H1 (cell line): ENCODE results near the gene METTL14. TPM values are rescaled to one million over a fixed set of nuclear protein-coding genes. Genes with fewer than 3 reads are reported as not detected.

Experiments used
- CTCF ChIA-PET: fragments of 300-600 bp; sonication (Branson Sonifier 250); formaldehyde crosslinking; loops from one replicate; lab custom pipeline; 2021; ENCODE audit not compliant: partially characterized antibody; lab: Charles Lee
- POLR2A ChIA-PET: fragments of 300-600 bp; sonication (Branson Sonifier 250); formaldehyde crosslinking; loops from one replicate; lab custom pipeline; 2021; ENCODE audit warnings: inconsistent platforms; ENCODE audit not compliant: partially characterized antibody; lab: Charles Lee
- DNase-seq, 2 experiments: peaks; one replicate each; pipeline versions ENCODE4 v3.0.0 to v3.0.0-alpha.2; 2010 to 2022; ENCODE audit warnings: low spot score in 2 of 2, low read depth in 1 of 2, mixed read lengths in 1 of 2
- FAIRE-seq: peaks from 2 replicates; lab custom pipeline; 2011; peaks lifted over from hg19 to GRCh38; lab: Jason Lieb, UNC
- H2AFZ ChIP-seq: 2 replicates; pipeline ENCODE4 v1.8.1; 2012; ENCODE audit warnings: low read length, inconsistent platforms
- H2AK5ac ChIP-seq: 2 replicates; pipeline ENCODE4 v1.6.1; 2013; ENCODE audit warnings: low read depth, low read length
- H2BK120ac ChIP-seq: replicated peaks from 2 replicates; pipeline ENCODE3; 2013; ENCODE audit warnings: low read depth, low read length, inconsistent platforms
- H2BK12ac ChIP-seq: 2 replicates; pipeline ENCODE4 v1.6.1; 2013; ENCODE audit warnings: low read depth, low read length
- H2BK15ac ChIP-seq: 2 replicates; pipeline ENCODE4 v1.6.1; 2013; ENCODE audit warnings: low read length
- H2BK20ac ChIP-seq: 2 replicates; pipeline ENCODE4 v1.6.1; 2013; ENCODE audit warnings: low read length
- H2BK5ac ChIP-seq: 2 replicates; pipeline ENCODE4 v1.6.1; 2013; ENCODE audit warnings: low read depth, low read length
- H3K14ac ChIP-seq: 2 replicates; pipeline ENCODE4 v1.6.1; 2013; ENCODE audit warnings: inconsistent platforms; ENCODE audit not compliant: insufficient read length
- H3K18ac ChIP-seq: 2 replicates; pipeline ENCODE4 v1.6.1; 2013; ENCODE audit warnings: low read length; ENCODE audit errors: extremely low read depth
- H3K23ac ChIP-seq: 2 replicates; pipeline ENCODE4 v1.6.1; 2013; ENCODE audit warnings: inconsistent platforms; ENCODE audit not compliant: insufficient read length
- H3K23me2 ChIP-seq: 2 replicates; pipeline ENCODE4 v1.6.1; 2013; ENCODE audit warnings: low read depth, low read length
- H3K27ac ChIP-seq: 2 replicates; pipeline ENCODE4 v1.6.1; 2011; ENCODE audit warnings: low read depth, low read length, inconsistent platforms
- H3K27me3 ChIP-seq, 4 experiments: replicated peaks in 1 of 4; 1 replicate in 1 of 4; 2 replicates in 3 of 4; pipeline versions ENCODE4 v1.6.1 to v1.8.1; 2011 to 2013; ENCODE audit warnings: low read length in 3 of 4, mild to moderate bottlenecking in 3 of 4, inconsistent platforms in 2 of 4, mixed read lengths in 2 of 4, moderate library complexity in 1 of 4; ENCODE audit not compliant: control insufficient read depth in 3 of 4, insufficient read depth in 3 of 4; ENCODE audit errors: extremely low read depth in 1 of 4
- H3K36me3 ChIP-seq, 4 experiments: 2 replicates each; pipeline versions ENCODE4 v1.6.1 to v1.8.1; 2011 to 2013; ENCODE audit warnings: mild to moderate bottlenecking in 4 of 4, low read length in 3 of 4, moderate library complexity in 2 of 4, control low read depth in 1 of 4, inconsistent platforms in 1 of 4; ENCODE audit not compliant: insufficient read depth in 4 of 4, control insufficient read depth in 2 of 4
- H3K4ac ChIP-seq: replicated peaks from 2 replicates; pipeline ENCODE3; 2013; ENCODE audit warnings: low read length, low read depth, mixed read lengths, inconsistent platforms; ENCODE audit not compliant: insufficient read length
- H3K4me1 ChIP-seq, 4 experiments: replicated peaks in 1 of 4; 1 replicate in 1 of 4; 2 replicates in 3 of 4; pipeline versions ENCODE4 v1.6.1 to v1.8.1; 2011 to 2013; ENCODE audit warnings: low read length in 3 of 4, inconsistent platforms in 2 of 4, mixed read lengths in 1 of 4; ENCODE audit not compliant: insufficient read depth in 4 of 4, control insufficient read depth in 3 of 4
- H3K4me2 ChIP-seq, 2 experiments: 2 replicates each; pipeline versions ENCODE4 v1.6.1 to v1.8.1; 2011 to 2013; ENCODE audit warnings: low read depth in 2 of 2, low read length in 2 of 2, control low read depth in 1 of 2, inconsistent platforms in 1 of 2, mild to moderate bottlenecking in 1 of 2; ENCODE audit not compliant: insufficient read depth in 1 of 2
- H3K4me3 ChIP-seq, 4 experiments: fragments of 200-600, 300-600 bp in 1 of 4; sonication (generic), shearing (Covaris generic), sonication (Bioruptor Twin) in 1 of 4; 2 replicates each; pipeline versions ENCODE4 v1.5.1 to v1.8.1; 2011 to 2016; ENCODE audit warnings: low read length in 4 of 4, low read depth in 3 of 4, control low read depth in 2 of 4, inconsistent platforms in 2 of 4, mild to moderate bottlenecking in 2 of 4, mixed read lengths in 1 of 4, moderate library complexity in 1 of 4; ENCODE audit not compliant: insufficient read depth in 2 of 4; ENCODE audit errors: extremely low read depth in 1 of 4
- H3K56ac ChIP-seq: replicated peaks from 2 replicates; pipeline ENCODE3; 2013; ENCODE audit warnings: low read depth, mild to moderate bottlenecking, mixed read lengths, low read length, inconsistent platforms; ENCODE audit not compliant: insufficient read length
- H3K79me1 ChIP-seq: 2 replicates; pipeline ENCODE4 v1.6.1; 2013; ENCODE audit warnings: low read depth, low read length, control low read depth
- H3K79me2 ChIP-seq, 2 experiments: 2 replicates each; pipeline versions ENCODE4 v1.6.1 to v1.8.1; 2012 to 2013; ENCODE audit warnings: low read length in 2 of 2, mild to moderate bottlenecking in 2 of 2, inconsistent platforms in 1 of 2; ENCODE audit not compliant: insufficient read depth in 2 of 2, control insufficient read depth in 1 of 2
- H3K9ac ChIP-seq, 4 experiments: replicated peaks in 1 of 4; 1 replicate in 1 of 4; 2 replicates in 3 of 4; pipeline versions ENCODE4 v1.6.1 to v1.8.1; 2011 to 2013; ENCODE audit warnings: low read depth in 3 of 4, low read length in 3 of 4, control low read depth in 2 of 4, mild to moderate bottlenecking in 2 of 4, moderate library complexity in 2 of 4, inconsistent platforms in 1 of 4; ENCODE audit errors: extremely low read depth in 1 of 4
- H3K9me3 ChIP-seq, 2 experiments: 2 replicates each; pipeline versions ENCODE4 v1.6.1 to v1.8.1; 2012 to 2013; ENCODE audit warnings: mild to moderate bottlenecking in 2 of 2, moderate library complexity in 2 of 2, control low read depth in 1 of 2, inconsistent platforms in 1 of 2, low read depth in 1 of 2, low read length in 1 of 2, mixed read lengths in 1 of 2; ENCODE audit not compliant: insufficient read depth in 2 of 2
- H4K20me1 ChIP-seq, 2 experiments: replicated peaks in 1 of 2; 2 replicates each; pipeline versions ENCODE3 to v1.8.1; 2011 to 2013; ENCODE audit warnings: inconsistent platforms in 2 of 2, low read length in 2 of 2, mild to moderate bottlenecking in 1 of 2; ENCODE audit not compliant: insufficient read depth in 2 of 2, control insufficient read depth in 1 of 2
- H4K5ac ChIP-seq: 2 replicates; pipeline ENCODE4 v1.6.1; 2013; ENCODE audit warnings: low read length, low read depth, mixed read lengths, inconsistent platforms; ENCODE audit not compliant: insufficient read length
- H4K8ac ChIP-seq: 2 replicates; pipeline ENCODE4 v1.8.0; 2013; ENCODE audit warnings: mild to moderate bottlenecking, moderate library complexity, low read length, inconsistent platforms; ENCODE audit not compliant: insufficient read depth; ENCODE audit errors: extremely low read depth
- H4K91ac ChIP-seq: replicated peaks from 2 replicates; pipeline ENCODE3; 2013; ENCODE audit warnings: low read length, mixed read lengths, inconsistent platforms; ENCODE audit not compliant: insufficient read length
- CBX8 ChIP-seq: fragments of 300-800, 300-1000 bp; sonication (generic); IDR thresholded peaks from 2 replicates; pipeline ENCODE4 v1.7.1; 2016; ENCODE audit warnings: low read depth, low read length, borderline replicate concordance
- EZH2 ChIP-seq: fragments of 200-600 bp; sonication (generic); IDR thresholded peaks from 2 replicates; pipeline ENCODE4 v1.7.1; 2012; ENCODE audit warnings: low read depth, mild to moderate bottlenecking, moderate library complexity, low read length, inconsistent platforms; ENCODE audit not compliant: severe bottlenecking
- FOSL1 ChIP-seq: IDR thresholded peaks from 2 replicates; pipeline ENCODE4 v1.6.1; 2011; ENCODE audit warnings: mild to moderate bottlenecking, low read depth, low read length, moderate library complexity; ENCODE audit not compliant: insufficient read depth
- GABPA ChIP-seq: IDR thresholded peaks from 2 replicates; pipeline ENCODE4 v1.6.1; 2011; ENCODE audit warnings: mild to moderate bottlenecking, low read length, moderate library complexity, borderline replicate concordance; ENCODE audit not compliant: insufficient read depth
- NANOG ChIP-seq: IDR thresholded peaks from 2 replicates; pipeline ENCODE4 v1.6.1; 2011; ENCODE audit warnings: low read length, low read depth, mild to moderate bottlenecking, inconsistent platforms; ENCODE audit not compliant: insufficient read depth, poor library complexity, severe bottlenecking
- POU5F1 ChIP-seq: IDR thresholded peaks from 2 replicates; pipeline ENCODE4 v1.6.1; 2011; ENCODE audit warnings: low read depth, mild to moderate bottlenecking, low read length, moderate library complexity
- RFX5 ChIP-seq: IDR thresholded peaks from 2 replicates; pipeline ENCODE4 v1.6.1; 2011; ENCODE audit warnings: low read depth, low read length, improper control_type of control experiment, borderline replicate concordance
- SP2 ChIP-seq: IDR thresholded peaks from 2 replicates; pipeline ENCODE4 v1.6.1; 2012; ENCODE audit warnings: mild to moderate bottlenecking, low read length, inconsistent platforms
- ZNF274 ChIP-seq: IDR thresholded peaks from 2 replicates; pipeline ENCODE4 v1.7.0; 2012; ENCODE audit warnings: low read length, borderline replicate concordance; ENCODE audit errors: extremely low read depth
- WGBS, 2 experiments: shearing (Covaris generic) in 1 of 2; methylation state at CpG; one replicate each; pipeline versions ENCODE4 v1.1.6 to v1.1.7; 2013 to 2015; ENCODE audit warnings: low lambda C conversion rate in 2 of 2, mixed read lengths in 2 of 2, inconsistent platforms in 1 of 2, low coverage in 1 of 2, missing lambda C conversion rate in 1 of 2; ENCODE audit not compliant: insufficient replicate concordance in 2 of 2, insufficient coverage in 1 of 2, insufficient read length in 1 of 2; ENCODE audit errors: extremely low coverage in 1 of 2, missing lambda C conversion rate in 1 of 2; 5-methylcytosine and 5-hydroxymethylcytosine counted together
- polyA plus RNA-seq, 7 experiments: library from polyadenylated mRNA; depleted of rRNA in 3 of 7; stranded (reverse) in 5 of 7; unstranded in 2 of 7; fragments of >200 nt in 5 of 7; fragments of 200-250 nt in 2 of 7; gene quantifications; 1 replicate in 5 of 7; 2 replicates in 1 of 7; 4 replicates in 1 of 7; pipeline versions ENCODE4 v1.2.1 to v1.2.3, GENCODE V29; 2011 to 2013; ENCODE audit warnings: missing spikeins in 2 of 7, mixed read lengths in 2 of 7
- total RNA-seq: library from RNA; stranded (reverse); fragmentation: NEBNext Ultra II Directional; extraction: Animal tissue kit (Norgen Biotek cat#: 25700); gene quantifications from 2 replicates; pipeline ENCODE4 v1.2.1, GENCODE V29; 2021

METTL14 gene
- total and polyA plus RNA-seq, 2 of the 8 experiments (the other 6 are each of a cell fraction or from before 2014, with no cell fraction given): 8.8 to 57.3 TPM

GRCh38 chr4:118711052-118711451, 25.9 kb downstream of the METTL14 start:
- Histone ChIP-seq H3K4ac (no peak overlapping the region), H3K56ac (no peak overlapping the region), H2BK5ac (no peak overlapping the region), H2AFZ (no peak overlapping the region), H3K4me3 (no peak overlapping the region), H4K5ac (no peak overlapping the region), H2BK120ac (no peak overlapping the region), H3K14ac (no peak overlapping the region), H3K23ac (no peak overlapping the region), H2BK20ac (no peak overlapping the region), H3K9me3 (no peaks in the 10 kb centered on the region), H3K27me3 (peaks cover 0 to 1% (median 0%) of the 10 kb centered on the region in 4 experiments; a peak in 1 of 7 replicates), H4K20me1 (no peaks in the 10 kb centered on the region), H2BK15ac (no peak overlapping the region), H3K9ac (no peak overlapping the region), H3K79me2 (no peaks in the 10 kb centered on the region), H3K18ac (no peak overlapping the region), H2AK5ac (no peak overlapping the region), H2BK12ac (no peak overlapping the region), H3K79me1 (no peaks in the 10 kb centered on the region), H3K23me2 (no peaks in the 10 kb centered on the region), H4K91ac (no peak overlapping the region), H3K4me2 (no peak overlapping the region), H3K27ac (no peak overlapping the region), H3K36me3 (peaks cover 0 to 29% (median 16%) of the 10 kb centered on the region in 4 experiments; a peak in 7 of 8 replicates), H4K8ac (no peak overlapping the region), H3K4me1 (no peaks in the 10 kb centered on the region)
- DNase-seq (no peak), FAIRE-seq (no peak)
- 95% methylated on average over 2 of the region's 2 CpGs; no CpG with 5 or more reads in 1 of the 2 experiments for WGBS, 2 experiments
- no peak for TF ChIP-seq SP2
- no peak for TF ChIP-seq EZH2
- TF ChIP-seq GABPA: no peak
- TF ChIP-seq RFX5: no peak
- TF ChIP-seq FOSL1: no peak
- no peak for TF ChIP-seq ZNF274
- TF ChIP-seq POU5F1: no peak
- no peak for TF ChIP-seq CBX8
- no peak for TF ChIP-seq NANOG
- CTCF ChIA-PET: interaction anchor here (1.1 to 1.3 kb wide), 3 partner anchors 14 to 257 kb away, joined by 3 to 5 read pairs (median 3); no protein-coding TSS in a partner anchor
- POLR2A ChIA-PET: no interaction called here
